SK-N-MC (cell line): Measurements from ENCODE around the gene FOXA1.

Source experiments
- DNase-seq: peaks from one replicate; pipeline ENCODE4 v3.0.0-alpha.2; 2011; ENCODE audit warnings: low read depth, low spot score
- H3K27ac ChIP-seq: fragments of 200-600 bp; sonication (generic); 2 replicates; pipeline ENCODE4 v1.5.1; 2016; ENCODE audit warnings: mixed run types
- H3K36me3 ChIP-seq: fragments of 200-600 bp; sonication (generic); 2 replicates; pipeline ENCODE4 v1.6.1; 2017; ENCODE audit warnings: antibody characterized with exemption, low read length, mixed read lengths; ENCODE audit not compliant: insufficient read depth
- H3K4me3 ChIP-seq: fragments of 200-600 bp; sonication (generic); 2 replicates; pipeline ENCODE4 v1.5.1; 2016
- H3K9ac ChIP-seq: fragments of 200-600 bp; sonication (generic); 2 replicates; pipeline ENCODE4 v1.8.0; 2017; ENCODE audit warnings: mixed run types, mixed read lengths; ENCODE audit not compliant: insufficient read length
- H3K9me3 ChIP-seq: fragments of 200-600 bp; sonication (generic); 2 replicates; pipeline ENCODE4 v1.6.1; 2017; ENCODE audit warnings: low read depth, mild to moderate bottlenecking, antibody characterized with exemption, low read length, moderate library complexity, mixed read lengths
- EZH2 ChIP-seq: fragments of 200-600 bp; sonication (generic); IDR thresholded peaks from one replicate; pipeline ENCODE4 v1.6.1; 2017; ENCODE audit warnings: antibody characterized with exemption
- FOXP2 ChIP-seq: optimal IDR thresholded peaks from 2 replicates; pipeline ENCODE3; 2011; ENCODE audit warnings: mild to moderate bottlenecking, moderate library complexity; ENCODE audit not compliant: insufficient read depth; ENCODE audit errors: extremely low read length, control extremely low read depth
- POLR2AphosphoS5 ChIP-seq: IDR thresholded peaks from 2 replicates; pipeline ENCODE4 v1.6.1; 2012; ENCODE audit warnings: mild to moderate bottlenecking, low read depth, low read length, borderline replicate concordance

FOXA1 gene

GRCh38 chr14:37587881-37588666, 7.0 kb downstream of the FOXA1 start:
- Histone ChIP-seq H3K9me3 (no peaks in the 10 kb centered on the region), H3K9ac (no peak overlapping the region), H3K36me3 (peaks cover 11% of the 10 kb centered on the region), H3K4me3 (no peak overlapping the region), H3K27ac (no peak overlapping the region)
- TF ChIP-seq EZH2 = no peak
- no peak for TF ChIP-seq POLR2AphosphoS5
- no peak for TF ChIP-seq FOXP2
- no peak for DNase-seq

- no peak overlapping the region for H3K4me3 ChIP-seq
- peaks cover 11% of the 10 kb centered on the region for H3K36me3 ChIP-seq
- DNase-seq = no peak
- no peak overlapping the region for H3K9ac ChIP-seq
- TF ChIP-seq POLR2AphosphoS5 = no peak
- no peak for TF ChIP-seq FOXP2
- no peaks in the 10 kb centered on the region for H3K9me3 ChIP-seq
- no peak overlapping the region for H3K27ac ChIP-seq
These were observed 7.8 kb downstream of the FOXA1 start for GRCh38 chr14:37587131-37587803.

- Histone ChIP-seq H3K27ac (no peak overlapping the region), H3K4me3 (no peak overlapping the region), H3K9ac (no peak overlapping the region), H3K36me3 (peaks cover 7% of the 10 kb centered on the region), H3K9me3 (no peaks in the 10 kb centered on the region)
- TF ChIP-seq POLR2AphosphoS5 = no peak
- TF ChIP-seq EZH2 = no peak
- no peak for TF ChIP-seq FOXP2
- no peak for DNase-seq
These were observed 8.3 kb downstream of the FOXA1 start for GRCh38 chr14:37586797-37587130.

GRCh38 chr14:37585971-37586796, 8.9 kb downstream of the FOXA1 start:
- no peak overlapping the region for H3K4me3 ChIP-seq
- no peak overlapping the region for H3K27ac ChIP-seq
- TF ChIP-seq EZH2 (no peak), FOXP2 (no peak), POLR2AphosphoS5 (no peak)
- no peak for DNase-seq
- H3K9ac ChIP-seq = no peak overlapping the region
- H3K36me3 ChIP-seq = peaks cover 5% of the 10 kb centered on the region
- H3K9me3 ChIP-seq = no peaks in the 10 kb centered on the region

GRCh38 chr14:37585101-37585511, 9.9 kb downstream of the FOXA1 start:
- Histone ChIP-seq H3K9me3 (no peaks in the 10 kb centered on the region), H3K36me3 (no peaks in the 10 kb centered on the region; the same call in 1 of the 2 replicates), H3K9ac (no peak overlapping the region), H3K4me3 (no peak overlapping the region), H3K27ac (no peak overlapping the region)
- TF ChIP-seq FOXP2 (no peak), EZH2 (no peak), POLR2AphosphoS5 (no peak)
- no peak for DNase-seq

- TF ChIP-seq EZH2 = no peak
- TF ChIP-seq POLR2AphosphoS5 = no peak
- TF ChIP-seq FOXP2 = no peak
- H3K4me3 ChIP-seq = no peak overlapping the region
These were observed 10.6 kb downstream of the FOXA1 start for GRCh38 chr14:37584211-37585100.

GRCh38 chr14:37583358-37584210, 11.5 kb downstream of the FOXA1 start:
- no peak overlapping the region for H3K9ac ChIP-seq
- H3K4me3 ChIP-seq = no peak overlapping the region
- H3K27ac ChIP-seq = no peak overlapping the region
- H3K36me3 ChIP-seq = no peaks in the 10 kb centered on the region
- H3K9me3 ChIP-seq = no peaks in the 10 kb centered on the region
- TF ChIP-seq FOXP2 = no peak
- TF ChIP-seq EZH2 = no peak
- TF ChIP-seq POLR2AphosphoS5 = no peak
- no peak for DNase-seq

More at GRCh38 chr14:37584211-37585100, 10.6 kb downstream of the FOXA1 start:
- no peak for DNase-seq
- Histone ChIP-seq H3K36me3 (no peaks in the 10 kb centered on the region; the same call in 1 of the 2 replicates), H3K9ac (no peak overlapping the region), H3K9me3 (no peaks in the 10 kb centered on the region), H3K27ac (no peak overlapping the region)
